Thoracic aorta (tissue), 2 donors: ENCODE results near the gene CHST11. TPM values are rescaled to one million over a fixed set of nuclear protein-coding genes. Genes with fewer than 3 reads are reported as not detected.

Source experiments
- ATAC-seq: fragments of 150-250 bp; one replicate; pipeline ENCODE4 v1.8.0; 2017; ENCODE audit warnings: low read depth; ENCODE audit not compliant: insufficient number of reproducible peaks, low FRiP score
- DNase-seq: peaks from one replicate; pipeline ENCODE4 v3.0.0-alpha.2; 2020; ENCODE audit warnings: low spot score
- H3K27ac ChIP-seq, 2 donors: fragments of 200-600 bp; sonication (generic); 1 replicate in 1 of 2; 2 replicates in 1 of 2; pipeline ENCODE4 v1.5.1; 2016; ENCODE audit warnings: mild to moderate bottlenecking in 2 of 2, moderate library complexity in 2 of 2
- H3K27me3 ChIP-seq: fragments of 200-600 bp; sonication (generic); replicated peaks from 2 replicates; pipeline ENCODE4 v1.6.0; 2016; ENCODE audit warnings: mild to moderate bottlenecking; ENCODE audit not compliant: insufficient read depth
- H3K36me3 ChIP-seq: fragments of 200-600 bp; sonication (generic); one replicate; pipeline ENCODE4 v1.5.1; 2016
- H3K4me1 ChIP-seq, 2 donors: fragments of 200-600 bp; sonication (generic); 1 replicate in 1 of 2; 2 replicates in 1 of 2; pipeline versions ENCODE4 v1.5.1 to v1.6.0; 2016; ENCODE audit warnings: low read depth in 2 of 2, mild to moderate bottlenecking in 1 of 2; ENCODE audit not compliant: control insufficient read depth in 1 of 2
- H3K4me3 ChIP-seq: fragments of 200-600 bp; sonication (generic); 2 replicates; pipeline ENCODE4 v1.5.1; 2016; ENCODE audit warnings: mild to moderate bottlenecking
- H3K9me3 ChIP-seq: fragments of 200-600 bp; sonication (generic); 2 replicates; pipeline ENCODE4 v1.5.1; 2016
- total RNA-seq, 2 donors: library from RNA; depleted of rRNA; stranded (reverse); fragments of >200 nt; gene quantifications; one replicate each; pipeline versions ENCODE4 v1.1.0 to v1.2.3, GENCODE V29; 2016
- TF ChIP-seq, protein P1 (sequence below): fragments of 200-600 bp; sonication (generic); IDR thresholded peaks from one replicate; pipeline ENCODE4 v1.5.1; 2019; ENCODE audit warnings: antibody characterized with exemption

The CHST11 gene
- total RNA-seq, 2 donors from 2014 or later: 41.9 to 79.3 TPM

DNA sequence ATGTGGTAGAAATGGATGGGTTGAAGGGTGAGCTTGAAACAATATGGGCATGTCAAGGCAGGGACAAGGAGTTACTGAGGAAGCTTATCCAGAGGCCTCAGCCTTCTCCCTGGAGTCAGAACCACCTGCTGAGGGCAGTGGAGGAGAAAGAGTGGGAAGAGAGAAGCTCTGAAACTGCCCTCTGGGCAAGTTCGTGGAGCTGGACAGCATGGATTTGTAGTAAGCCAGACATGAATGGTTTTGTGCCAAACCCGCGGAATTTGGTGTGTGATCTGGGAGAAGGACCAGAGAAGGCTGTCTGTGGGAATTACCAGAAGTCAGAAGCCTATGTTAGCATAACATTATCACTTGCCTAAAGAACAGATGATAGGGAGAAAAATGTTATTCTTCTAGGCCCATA, 336.5 kb downstream of the CHST11 start:
- Histone ChIP-seq H3K27ac (peak overlapping the region; percentile 48 to 65), H3K4me1 (peaks cover 9 to 37% of the 10 kb centered on the region in 2 donors), H3K27me3 (no peaks in the 10 kb centered on the region), H3K9me3 (no peaks in the 10 kb centered on the region), H3K36me3 (no peaks in the 10 kb centered on the region), H3K4me3 (peak overlapping the region; percentile 20)
- DNase-seq (no peak), ATAC-seq (no peak)
- TF ChIP-seq, protein P1, sequence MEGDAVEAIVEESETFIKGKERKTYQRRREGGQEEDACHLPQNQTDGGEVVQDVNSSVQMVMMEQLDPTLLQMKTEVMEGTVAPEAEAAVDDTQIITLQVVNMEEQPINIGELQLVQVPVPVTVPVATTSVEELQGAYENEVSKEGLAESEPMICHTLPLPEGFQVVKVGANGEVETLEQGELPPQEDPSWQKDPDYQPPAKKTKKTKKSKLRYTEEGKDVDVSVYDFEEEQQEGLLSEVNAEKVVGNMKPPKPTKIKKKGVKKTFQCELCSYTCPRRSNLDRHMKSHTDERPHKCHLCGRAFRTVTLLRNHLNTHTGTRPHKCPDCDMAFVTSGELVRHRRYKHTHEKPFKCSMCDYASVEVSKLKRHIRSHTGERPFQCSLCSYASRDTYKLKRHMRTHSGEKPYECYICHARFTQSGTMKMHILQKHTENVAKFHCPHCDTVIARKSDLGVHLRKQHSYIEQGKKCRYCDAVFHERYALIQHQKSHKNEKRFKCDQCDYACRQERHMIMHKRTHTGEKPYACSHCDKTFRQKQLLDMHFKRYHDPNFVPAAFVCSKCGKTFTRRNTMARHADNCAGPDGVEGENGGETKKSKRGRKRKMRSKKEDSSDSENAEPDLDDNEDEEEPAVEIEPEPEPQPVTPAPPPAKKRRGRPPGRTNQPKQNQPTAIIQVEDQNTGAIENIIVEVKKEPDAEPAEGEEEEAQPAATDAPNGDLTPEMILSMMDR: no peak

DNA sequence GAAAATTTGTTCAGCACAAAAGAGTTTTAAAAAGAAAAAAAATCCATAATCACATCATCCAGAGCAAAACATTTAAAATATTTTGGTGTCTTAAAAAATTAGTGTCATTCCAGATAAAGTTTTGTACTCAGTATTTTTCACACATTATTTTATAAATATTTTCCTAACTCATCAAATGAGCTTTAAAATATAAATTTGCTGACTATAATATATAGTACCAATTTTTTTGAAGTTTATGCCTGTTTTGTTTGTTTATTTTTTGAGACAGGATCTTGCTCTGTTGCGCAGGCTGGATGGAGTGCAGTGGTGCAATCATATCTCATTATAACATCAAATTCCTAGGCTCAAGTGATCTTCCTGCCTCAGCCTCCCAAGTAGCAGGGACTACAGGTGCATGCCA, 337.2 kb downstream of the CHST11 start:
- TF ChIP-seq, protein P1: no peak
- Histone ChIP-seq H3K9me3 (no peaks in the 10 kb centered on the region), H3K4me3 (no peak overlapping the region), H3K4me1 (peaks cover 9 to 37% of the 10 kb centered on the region in 2 donors), H3K27ac (no peak overlapping the region), H3K36me3 (no peaks in the 10 kb centered on the region), H3K27me3 (no peaks in the 10 kb centered on the region)
- ATAC-seq (no peak), DNase-seq (no peak)

DNA sequence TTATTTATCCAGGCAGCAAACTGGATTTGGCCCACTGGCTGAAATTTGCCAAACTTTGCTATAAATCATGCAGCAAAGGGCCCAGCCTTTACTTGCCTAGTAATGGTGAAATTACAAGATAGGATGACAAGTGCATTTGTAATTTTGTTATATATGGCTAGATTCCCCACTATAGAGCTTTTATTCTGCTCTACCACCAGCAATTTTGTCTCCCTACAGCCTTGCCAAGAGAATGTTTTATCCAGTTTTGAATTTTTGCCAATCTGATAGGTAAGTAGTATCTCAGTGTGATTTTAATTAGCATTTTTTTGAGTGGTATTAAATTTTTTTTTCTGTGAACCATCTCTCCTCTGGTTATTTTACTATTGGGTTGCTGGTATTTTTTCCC, 339.7 kb downstream of the CHST11 start:
- H3K9me3 ChIP-seq: no peaks in the 10 kb centered on the region
- H3K4me1 ChIP-seq: peaks cover 12 to 37% of the 10 kb centered on the region in 2 donors
- no peak overlapping the region for H3K27ac ChIP-seq
- no peak overlapping the region for H3K4me3 ChIP-seq
- no peak for DNase-seq
- no peaks in the 10 kb centered on the region for H3K27me3 ChIP-seq
- no peak for ATAC-seq
- TF ChIP-seq, protein P1: no peak
- H3K36me3 ChIP-seq: no peaks in the 10 kb centered on the region

DNA sequence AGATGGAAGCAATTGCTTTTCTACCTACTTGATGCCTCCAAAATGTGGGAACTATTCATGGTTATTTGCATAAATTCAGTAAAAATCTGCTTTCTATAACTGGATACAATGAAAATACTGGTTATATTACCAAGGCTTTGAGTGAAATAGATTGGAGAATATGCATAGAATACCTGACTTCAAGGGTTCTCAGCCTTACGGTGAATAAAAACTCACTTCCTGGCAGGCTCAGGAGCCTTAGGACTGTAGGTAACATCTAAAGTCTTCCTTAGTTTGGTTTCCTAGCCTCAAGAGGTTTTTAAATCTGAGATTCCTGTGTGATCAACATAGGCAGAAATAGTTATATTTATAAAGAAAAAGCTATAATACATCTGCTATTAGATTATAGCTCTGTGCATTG, 342.7 kb downstream of the CHST11 start:
- ATAC-seq (no peak), DNase-seq (no peak)
- H3K27ac ChIP-seq: no peak overlapping the region
- no peaks in the 10 kb centered on the region for H3K27me3 ChIP-seq
- H3K9me3 ChIP-seq: no peaks in the 10 kb centered on the region
- no peak overlapping the region for H3K4me3 ChIP-seq
- H3K36me3 ChIP-seq: no peaks in the 10 kb centered on the region
- peaks cover 7 to 23% of the 10 kb centered on the region in 2 donors for H3K4me1 ChIP-seq
- TF ChIP-seq, protein P1: no peak

DNA sequence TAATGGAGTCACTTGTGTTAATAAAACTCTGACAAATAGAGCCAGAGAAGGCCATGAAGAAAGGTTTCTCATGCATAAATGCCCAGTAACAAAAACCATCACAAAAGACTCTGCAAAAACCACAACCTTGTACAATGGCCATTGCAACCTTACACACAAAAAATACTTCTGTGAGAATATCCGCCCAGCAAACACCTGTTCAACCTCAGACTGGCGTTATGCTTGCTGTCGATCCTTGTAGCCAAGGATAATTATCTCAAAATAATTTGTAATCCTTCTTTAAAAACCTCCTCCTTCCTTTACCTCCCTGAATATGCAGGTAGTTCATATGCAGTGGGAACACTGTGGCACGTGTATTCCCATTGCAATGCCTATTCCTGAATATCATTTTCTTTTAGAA, 344.3 kb downstream of the CHST11 start:
- no peak for DNase-seq
- Histone ChIP-seq H3K4me3 (no peak overlapping the region), H3K9me3 (no peaks in the 10 kb centered on the region), H3K4me1 (peaks cover 3 to 23% of the 10 kb centered on the region in 2 donors), H3K27ac (no peak overlapping the region), H3K27me3 (no peaks in the 10 kb centered on the region), H3K36me3 (no peaks in the 10 kb centered on the region)
- no peak for ATAC-seq
- TF ChIP-seq, protein P1: no peak
